Progenitor cell of endocrine pancreas (in vitro differentiated cells): ENCODE results near the gene ROR2. TPM values are rescaled to one million over a fixed set of nuclear protein-coding genes. Genes with fewer than 3 reads are reported as not detected.
A peak's percentile ranks its signal among the peaks of the same experiment; 100 is the strongest.

ENCODE experiments used
- DNase-seq: peaks from one replicate; pipeline ENCODE4 v3.0.0; 2021; ENCODE audit warnings: low spot score; ENCODE audit not compliant: unreplicated experiment
- H3K27ac Mint-ChIP-seq: 2 replicates; pipeline ENCODE4 v1.8.0; 2021; ENCODE audit warnings: mild to moderate bottlenecking, moderate library complexity, mixed read lengths
- H3K27me3 Mint-ChIP-seq: 2 replicates; pipeline ENCODE4 v1.8.0; 2021; ENCODE audit warnings: mixed read lengths
- H3K36me3 Mint-ChIP-seq: 2 replicates; pipeline ENCODE4 v1.8.0; 2022; ENCODE audit warnings: mixed read lengths; ENCODE audit not compliant: insufficient read depth
- H3K4me1 Mint-ChIP-seq: 2 replicates; pipeline ENCODE4 v1.8.0; 2021; ENCODE audit warnings: low read depth, mixed read lengths
- H3K4me3 Mint-ChIP-seq: 2 replicates; pipeline ENCODE4 v1.8.0; 2021; ENCODE audit warnings: low read depth, mild to moderate bottlenecking, moderate library complexity, mixed read lengths
- H3K9me3 Mint-ChIP-seq: 2 replicates; pipeline ENCODE4 v1.8.0; 2021; ENCODE audit warnings: low read depth, mixed read lengths
- total RNA-seq: library from RNA; stranded (reverse); gene quantifications from 2 replicates; pipeline ENCODE4 v1.2.1, GENCODE V29; 2021
- TF ChIP-seq, protein P1 (sequence below): fragments of 200-600 bp; sonication (generic); IDR thresholded peaks from one replicate; pipeline ENCODE4 v1.5.0; 2021; ENCODE audit warnings: antibody characterized with exemption, mild to moderate bottlenecking; ENCODE audit not compliant: unreplicated experiment

The ROR2 gene
- total RNA-seq, 1 donor from 2014 or later = 23.6 TPM

GRCh38 chr9:91867740-91868139 lies 82.3 kb downstream of the ROR2 start:
- Mint-ChIP-seq H3K4me1 (peaks cover 6% of the 10 kb centered on the region), H3K9me3 (no peaks in the 10 kb centered on the region), H3K4me3 (no peak overlapping the region), H3K36me3 (no peaks in the 10 kb centered on the region), H3K27me3 (no peaks in the 10 kb centered on the region), H3K27ac (no peak overlapping the region)
- DNase-seq = no peak
- TF ChIP-seq, protein P1, sequence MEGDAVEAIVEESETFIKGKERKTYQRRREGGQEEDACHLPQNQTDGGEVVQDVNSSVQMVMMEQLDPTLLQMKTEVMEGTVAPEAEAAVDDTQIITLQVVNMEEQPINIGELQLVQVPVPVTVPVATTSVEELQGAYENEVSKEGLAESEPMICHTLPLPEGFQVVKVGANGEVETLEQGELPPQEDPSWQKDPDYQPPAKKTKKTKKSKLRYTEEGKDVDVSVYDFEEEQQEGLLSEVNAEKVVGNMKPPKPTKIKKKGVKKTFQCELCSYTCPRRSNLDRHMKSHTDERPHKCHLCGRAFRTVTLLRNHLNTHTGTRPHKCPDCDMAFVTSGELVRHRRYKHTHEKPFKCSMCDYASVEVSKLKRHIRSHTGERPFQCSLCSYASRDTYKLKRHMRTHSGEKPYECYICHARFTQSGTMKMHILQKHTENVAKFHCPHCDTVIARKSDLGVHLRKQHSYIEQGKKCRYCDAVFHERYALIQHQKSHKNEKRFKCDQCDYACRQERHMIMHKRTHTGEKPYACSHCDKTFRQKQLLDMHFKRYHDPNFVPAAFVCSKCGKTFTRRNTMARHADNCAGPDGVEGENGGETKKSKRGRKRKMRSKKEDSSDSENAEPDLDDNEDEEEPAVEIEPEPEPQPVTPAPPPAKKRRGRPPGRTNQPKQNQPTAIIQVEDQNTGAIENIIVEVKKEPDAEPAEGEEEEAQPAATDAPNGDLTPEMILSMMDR = no peak

DNA sequence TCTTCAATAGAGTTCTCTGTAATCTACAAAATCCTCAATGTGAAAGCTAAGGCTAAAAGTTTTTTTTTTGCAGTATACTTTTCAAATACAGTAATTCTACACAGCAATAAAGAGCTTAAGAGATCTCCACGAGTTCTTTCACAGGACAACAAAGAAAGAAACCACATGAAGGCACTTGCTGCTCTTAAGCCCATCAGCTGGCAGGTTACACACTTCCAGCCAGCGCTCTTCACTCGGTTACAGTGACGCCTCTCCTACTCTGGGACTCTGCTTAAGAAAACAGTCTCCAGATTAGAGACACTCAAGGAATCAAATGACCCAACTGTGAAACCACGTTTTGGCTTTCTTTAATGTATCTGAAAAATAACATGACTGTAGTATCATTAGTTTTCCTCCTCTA lies 85.0 kb downstream of the ROR2 start:
- no peak for DNase-seq
- TF ChIP-seq, protein P1 = no peak
- no peak overlapping the region for H3K4me3 Mint-ChIP-seq
- H3K9me3 Mint-ChIP-seq = peaks cover 3% of the 10 kb centered on the region
- H3K27ac Mint-ChIP-seq = no peak overlapping the region
- no peaks in the 10 kb centered on the region for H3K27me3 Mint-ChIP-seq
- peaks cover 5% of the 10 kb centered on the region for H3K36me3 Mint-ChIP-seq
- H3K4me1 Mint-ChIP-seq = peaks cover 6% of the 10 kb centered on the region

GRCh38 chr9:91864380-91864779 lies 85.6 kb downstream of the ROR2 start:
- peaks cover 5% of the 10 kb centered on the region for H3K36me3 Mint-ChIP-seq
- TF ChIP-seq, protein P1 = no peak
- peaks cover 3% of the 10 kb centered on the region for H3K9me3 Mint-ChIP-seq
- H3K27me3 Mint-ChIP-seq = no peaks in the 10 kb centered on the region
- DNase-seq = no peak
- H3K4me3 Mint-ChIP-seq = no peak overlapping the region
- no peak overlapping the region for H3K27ac Mint-ChIP-seq
- peaks cover 5% of the 10 kb centered on the region for H3K4me1 Mint-ChIP-seq

DNA sequence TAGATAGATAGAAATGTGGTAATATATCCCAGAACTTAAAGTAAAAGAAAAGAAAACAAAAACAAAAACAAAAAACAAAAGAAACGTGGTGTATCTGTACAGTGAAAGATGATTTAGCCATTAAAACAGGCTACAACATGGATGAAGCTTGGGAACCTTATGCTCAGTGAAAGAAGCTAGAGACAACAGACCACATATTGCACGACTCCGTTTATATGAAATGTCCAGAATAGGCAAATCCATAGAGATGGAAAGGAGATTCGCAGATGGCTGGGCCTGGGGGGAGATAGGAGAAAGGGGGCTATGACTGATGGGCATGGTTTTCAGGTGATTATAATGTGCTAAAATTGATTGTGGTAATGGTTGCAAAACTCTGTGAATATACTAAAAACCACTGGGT lies 86.6 kb downstream of the ROR2 start:
- no peak for DNase-seq
- Mint-ChIP-seq H3K36me3 (peaks cover 6% of the 10 kb centered on the region), H3K9me3 (peaks cover 3% of the 10 kb centered on the region), H3K4me3 (no peak overlapping the region), H3K27me3 (no peaks in the 10 kb centered on the region), H3K4me1 (peaks cover 8% of the 10 kb centered on the region), H3K27ac (no peak overlapping the region)
- TF ChIP-seq, protein P1 = no peak

DNA sequence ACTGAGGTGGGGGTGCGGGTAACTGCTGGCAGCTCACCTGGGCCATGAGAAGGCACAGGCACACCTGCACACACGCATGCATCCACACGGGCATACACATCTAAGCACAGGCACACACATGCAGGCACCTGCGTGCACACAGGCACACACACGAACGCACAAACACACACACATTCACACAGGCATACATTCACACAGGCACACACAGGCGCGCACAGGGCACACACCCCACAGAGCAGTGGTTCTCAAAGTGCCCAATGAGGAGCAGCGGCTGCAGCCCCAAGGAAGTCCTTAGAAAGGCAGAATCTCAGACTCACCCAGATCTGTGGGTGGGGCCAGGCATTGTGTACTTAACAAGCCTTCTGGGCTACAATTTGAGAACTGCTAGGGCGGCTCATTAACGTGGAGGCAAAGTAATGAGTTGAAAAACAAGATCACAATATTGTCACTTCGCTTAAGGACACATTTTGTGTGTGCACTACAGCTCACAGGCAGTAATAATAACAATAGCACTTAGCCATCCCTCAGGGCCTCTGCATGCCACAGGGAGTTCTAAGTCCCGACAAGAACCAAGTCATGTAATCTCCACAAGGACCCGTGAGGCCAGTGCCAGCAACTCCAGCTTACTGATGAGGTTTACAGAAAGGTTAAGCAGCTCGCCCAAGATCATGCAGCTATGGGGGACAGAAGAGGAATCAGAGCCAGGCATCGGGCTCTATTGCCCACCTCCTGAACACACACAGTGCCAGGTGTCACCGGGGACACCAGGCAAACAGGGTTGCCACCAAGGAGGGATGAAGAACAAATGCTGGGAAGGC lies 91.6 kb downstream of the ROR2 start:
- Mint-ChIP-seq H3K27me3 (no peaks in the 10 kb centered on the region), H3K27ac (peak overlapping the region; percentile 95), H3K36me3 (peaks cover 6% of the 10 kb centered on the region), H3K4me1 (peaks cover 24% of the 10 kb centered on the region), H3K4me3 (no peak overlapping the region), H3K9me3 (peaks cover 3% of the 10 kb centered on the region)
- TF ChIP-seq, protein P1 = no peak
- DNase-seq = no peak
